Measurements from ENCODE around the gene RRP8. TPM values are rescaled to one million over a fixed set of nuclear protein-coding genes. Genes with fewer than 3 reads are reported as not detected.
A peak's percentile ranks its signal among the peaks of the same experiment; 100 is the strongest.

The RRP8 gene
- total and polyA plus RNA-seq, 2 donors (not counting 1 experiment from before 2014, with no cell fraction given) = 8.6 to 29.4 TPM

DNA sequence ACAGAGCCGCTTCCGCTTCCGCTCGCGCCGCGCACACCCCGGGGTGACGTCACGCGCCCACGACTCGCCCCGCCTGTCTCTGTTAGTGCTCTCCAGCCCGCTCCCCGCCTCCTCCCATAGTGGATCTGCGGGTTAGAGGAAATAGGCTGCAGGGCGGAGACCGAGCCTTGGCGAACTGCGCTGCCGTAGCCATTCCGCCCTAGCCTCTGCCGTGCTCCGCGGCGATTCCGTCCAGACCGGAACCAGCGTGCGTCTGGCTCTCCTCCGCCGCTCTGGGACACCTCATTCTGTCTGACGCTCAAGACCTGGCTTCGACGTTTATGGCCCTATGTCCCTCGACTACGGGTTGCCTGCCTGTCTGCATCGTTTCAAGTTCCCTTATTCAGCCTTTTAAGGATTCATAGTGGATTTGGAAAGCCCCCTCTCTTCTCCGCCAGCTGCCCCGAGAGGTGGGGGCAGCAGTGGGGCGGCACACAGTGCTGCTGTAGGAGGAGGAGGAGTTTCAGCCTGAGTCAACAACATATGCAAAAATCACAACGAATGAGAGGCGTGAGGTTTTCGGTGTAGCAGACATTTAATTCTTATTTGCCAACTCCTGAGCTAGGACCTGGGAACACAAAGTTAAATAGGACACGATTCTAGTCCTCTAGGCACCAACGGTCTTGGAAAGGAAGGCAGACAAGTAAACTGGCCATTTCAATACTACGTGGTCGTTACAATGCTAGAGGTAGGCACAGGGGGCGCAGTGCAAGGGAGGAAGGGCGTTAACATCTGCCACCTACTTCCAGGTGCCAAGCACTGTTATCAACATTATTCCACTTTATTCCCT is 9.0 kb upstream of the RRP8 start, which contains the start of gene TAF10:
TSS of gene TAF10 (minus strand) at position 4 of the 829 bp plus-strand sequence. CDS start 27 bp downstream, outside the sequence.
- Histone ChIP-seq H3K9me3 (ENCODE audit: control extremely low read depth in 1 of 3, control insufficient read depth in 2 of 3, insufficient read depth in 1 of 3, low read length in 2 of 3) (no peaks in the 10 kb centered on the region), H3K9ac (ENCODE audit: low read length) (peak within 1 kb of the TSS; percentile 98), H4K20me1 (ENCODE audit: control insufficient read depth, insufficient read depth, low read length, poor library complexity, severe bottlenecking) (no peaks in the 10 kb centered on the region), H3K4me1 (ENCODE audit: control insufficient read depth in 2 of 2, insufficient read depth in 2 of 2, low read length in 2 of 2) (peaks cover 23 to 32% of the 10 kb centered on the region in 2 donors), H3K36me3 (replicated peaks in 1 of 2; ENCODE audit: control extremely low read depth in 1 of 2, control insufficient read depth in 1 of 2, extremely low read depth in 1 of 2, insufficient read depth in 2 of 2, low read length in 1 of 2) (peaks cover 2 to 75% of the 10 kb centered on the region in 2 experiments), H3K4me3 (ENCODE audit: control extremely low read depth in 1 of 5, extremely low read depth in 1 of 5, insufficient read depth in 1 of 5, low read depth in 2 of 5, low read length in 4 of 5) (peak within 1 kb of the TSS; percentile 79 to 95 (median 85)), H2AFZ (ENCODE audit: insufficient read depth, low read depth, low read length, poor library complexity, severe bottlenecking) (peak within 1 kb of the TSS; percentile 71), H3K27me3 (replicated peaks in 1 of 4; ENCODE audit: control extremely low read depth in 1 of 4, control insufficient read depth in 3 of 4, insufficient read depth in 4 of 4, low read length in 3 of 4) (no peaks in the 10 kb centered on the region), H3K79me2 (ENCODE audit: control insufficient read depth, insufficient read depth, low read length) (peaks cover 45% of the 10 kb centered on the region), H3K4me2 (replicated peaks; ENCODE audit: low read depth, low read length, poor library complexity, severe bottlenecking) (peak within 1 kb of the TSS; percentile 71), H3K27ac (ENCODE audit: low read length in 2 of 2) (peak within 1 kb of the TSS; percentile 99 to 100)
- peaks cover 37% of the 10 kb centered on the region for H3K4me1 Mint-ChIP-seq
- DNase-seq (peak; percentile 96), ATAC-seq (ENCODE audit: low read depth) (peak; percentile 80)
- H3K27ac Mint-ChIP-seq = peak within 1 kb of the TSS; percentile 96
- peak within 1 kb of the TSS; percentile 95 for H3K4me3 Mint-ChIP-seq
- no peaks in the 10 kb centered on the region for H3K27me3 Mint-ChIP-seq
- intact Hi-C loops (cut with micrococcal nuclease) = loop anchor here (1.0 kb wide), 3 partner anchors 9 to 131 kb away; partner anchors contain the start of genes ARFIP2, ILK, MRPL17 and RRP8
- CTCF ChIA-PET = interaction anchor here (0.6 to 4.7 kb wide), 10 partner anchors 8 to 98 kb away, joined by 3 to 33 read pairs (median 6); partner anchors contain the start of genes DCHS1 and MRPL17
- H3K9me3 Mint-ChIP-seq (ENCODE audit: insufficient read depth) = no peaks in the 10 kb centered on the region
- TF ChIP-seq, protein P1, sequence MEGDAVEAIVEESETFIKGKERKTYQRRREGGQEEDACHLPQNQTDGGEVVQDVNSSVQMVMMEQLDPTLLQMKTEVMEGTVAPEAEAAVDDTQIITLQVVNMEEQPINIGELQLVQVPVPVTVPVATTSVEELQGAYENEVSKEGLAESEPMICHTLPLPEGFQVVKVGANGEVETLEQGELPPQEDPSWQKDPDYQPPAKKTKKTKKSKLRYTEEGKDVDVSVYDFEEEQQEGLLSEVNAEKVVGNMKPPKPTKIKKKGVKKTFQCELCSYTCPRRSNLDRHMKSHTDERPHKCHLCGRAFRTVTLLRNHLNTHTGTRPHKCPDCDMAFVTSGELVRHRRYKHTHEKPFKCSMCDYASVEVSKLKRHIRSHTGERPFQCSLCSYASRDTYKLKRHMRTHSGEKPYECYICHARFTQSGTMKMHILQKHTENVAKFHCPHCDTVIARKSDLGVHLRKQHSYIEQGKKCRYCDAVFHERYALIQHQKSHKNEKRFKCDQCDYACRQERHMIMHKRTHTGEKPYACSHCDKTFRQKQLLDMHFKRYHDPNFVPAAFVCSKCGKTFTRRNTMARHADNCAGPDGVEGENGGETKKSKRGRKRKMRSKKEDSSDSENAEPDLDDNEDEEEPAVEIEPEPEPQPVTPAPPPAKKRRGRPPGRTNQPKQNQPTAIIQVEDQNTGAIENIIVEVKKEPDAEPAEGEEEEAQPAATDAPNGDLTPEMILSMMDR (IDR thresholded peaks at IDR 0.05) = peak; percentile 41
- no peak for TF ChIP-seq EZH2 (IDR thresholded peaks at IDR 0.05; ENCODE audit: borderline replicate concordance, insufficient read depth, low read depth, low read length, poor library complexity, severe bottlenecking)
- POLR2A ChIA-PET = interaction anchor here (0.6 to 2.1 kb wide), 13 partner anchors 8 to 378 kb away, joined by 3 to 19 read pairs (median 6); partner anchors contain the start of genes ARFIP2, FHIP1B, ILK and MRPL17
- WGBS (ENCODE audit: insufficient coverage) = 0% methylated on average over 41 of the region's 51 CpGs

All from B cell (primary cell).